NCI-H2196 (cell line): Measurements from ENCODE around the gene PSMG3.

ENCODE experiments used
- DNase-seq: peaks from one replicate; lab custom pipeline; 2025; ENCODE audit not compliant: unreplicated experiment; lab: John Stamatoyannopoulos, UW

Gene PSMG3

GRCh38 chr7:1559626-1560590, 9.9 kb downstream of the PSMG3 start:
- no peak for DNase-seq

GRCh38 chr7:1558841-1559625, 10.8 kb downstream of the PSMG3 start:
- no peak for DNase-seq

GRCh38 chr7:1558181-1558811, 11.5 kb downstream of the PSMG3 start:
- peak; percentile 15 for DNase-seq

GRCh38 chr7:1557771-1558170, 12.1 kb downstream of the PSMG3 start:
- no peak for DNase-seq

- no peak for DNase-seq
These were observed 12.8 kb downstream of the PSMG3 start for GRCh38 chr7:1557006-1557405.

- DNase-seq: peak; percentile 96
These were observed 13.9 kb downstream of the PSMG3 start, which contains the start of gene TMEM184A for GRCh38 chr7:1555813-1556543. TMEM184A (minus strand) TSS chr7:1556205; CDS start chr7:1555484, 721 bp downstream.

- DNase-seq: peak; percentile 77
These were observed 14.6 kb downstream of the PSMG3 start for GRCh38 chr7:1555046-1555812.

- DNase-seq: no peak
These were observed 15.3 kb downstream of the PSMG3 start for GRCh38 chr7:1554333-1555045.

GRCh38 chr7:1553512-1554210, 16.2 kb downstream of the PSMG3 start:
- no peak for DNase-seq

GRCh38 chr7:1552200-1552599, 17.6 kb downstream of the PSMG3 start:
- DNase-seq: no peak

GRCh38 chr7:1550846-1551155, 19.0 kb downstream of the PSMG3 start:
- no peak for DNase-seq

- DNase-seq: no peak
These were observed 19.6 kb downstream of the PSMG3 start for GRCh38 chr7:1550005-1550845.

GRCh38 chr7:1549357-1550004, 20.4 kb downstream of the PSMG3 start:
- DNase-seq: no peak

GRCh38 chr7:1548944-1549343, 20.9 kb downstream of the PSMG3 start:
- no peak for DNase-seq

GRCh38 chr7:1548438-1548831, 21.4 kb downstream of the PSMG3 start:
- no peak for DNase-seq

GRCh38 chr7:1547777-1548437, 21.9 kb downstream of the PSMG3 start:
- DNase-seq: no peak
